Transverse colon (tissue), 4 donors: ENCODE results near the gene BLOC1S5. TPM values are rescaled to one million over a fixed set of nuclear protein-coding genes. Genes with fewer than 3 reads are reported as not detected.
"Not testable (repeated sequence)": the region's sequence is repeated elsewhere in the genome, so short reads cannot be mapped to it uniquely, and the experiment has no call there.

Source experiments
- DNase-seq: peaks from one replicate; pipeline ENCODE4 v3.0.0-alpha.2; 2019
- H3K27ac ChIP-seq, 4 donors: fragments of 200-600 bp; sonication (generic); 2 replicates each; pipeline ENCODE4 v1.5.1; 2016 to 2018; ENCODE audit warnings: inconsistent platforms in 4 of 4
- H3K27me3 ChIP-seq: fragments of 200-600 bp; sonication (generic); 2 replicates; pipeline ENCODE4 v1.5.1; 2017; ENCODE audit warnings: inconsistent platforms
- H3K36me3 ChIP-seq, 4 donors: fragments of 200-600 bp; sonication (generic); 2 replicates each; pipeline ENCODE4 v1.5.1; 2017 to 2019; ENCODE audit warnings: inconsistent platforms in 4 of 4
- H3K4me1 ChIP-seq, 4 donors: fragments of 200-600 bp; sonication (generic); 2 replicates each; pipeline ENCODE4 v1.5.1; 2017 to 2020; ENCODE audit warnings: inconsistent platforms in 4 of 4
- H3K4me3 ChIP-seq, 4 donors: fragments of 200-600 bp; sonication (generic); 1 replicate in 1 of 4; 2 replicates in 3 of 4; pipeline versions ENCODE4 v1.5.1 to v1.6.1; 2017 to 2019; ENCODE audit warnings: inconsistent platforms in 4 of 4
- H3K9me3 ChIP-seq, 2 donors: fragments of 200-600 bp; sonication (generic); 2 replicates each; pipeline ENCODE4 v1.5.1; 2017 to 2019; ENCODE audit warnings: inconsistent platforms in 2 of 2
- CTCF ChIP-seq, 5 experiments: fragments of 200-600 bp in 3 of 5; fragments of 450-650 bp in 2 of 5; sonication (generic) in 3 of 5; IDR thresholded peaks; 1 replicate in 2 of 5; 2 replicates in 3 of 5; pipeline ENCODE4 v1.5.1; 2016 to 2017; ENCODE audit warnings: antibody characterized with exemption in 5 of 5, inconsistent platforms in 3 of 5, mild to moderate bottlenecking in 2 of 5, moderate library complexity in 1 of 5
- EP300 ChIP-seq: sonication (generic); formaldehyde crosslinking; IDR thresholded peaks from one replicate; pipeline ENCODE4 v1.6.1; 2017; ENCODE audit warnings: antibody characterized with exemption, low read depth
- POLR2A ChIP-seq: fragments of 450-650 bp; IDR thresholded peaks from one replicate; pipeline ENCODE4 v1.6.1; 2016; ENCODE audit warnings: antibody characterized with exemption, mild to moderate bottlenecking, moderate library complexity
- POLR2AphosphoS5 ChIP-seq, 3 donors: sonication (generic); formaldehyde crosslinking; IDR thresholded peaks; one replicate each; pipeline ENCODE4 v1.6.1; 2016; ENCODE audit warnings: antibody characterized with exemption in 3 of 3
- WGBS, 2 donors: methylation state at CpG; one replicate each; pipeline ENCODE4 v1.1.5; 2018; ENCODE audit warnings: low coverage in 1 of 2; 5-methylcytosine and 5-hydroxymethylcytosine counted together
- in situ Hi-C, 4 donors: fragments of 200-750 bp; cut with MboI; loops; one replicate each; pipeline versions ENCODE4 v1.15.0 to v1.15.1; 2017; ENCODE audit warnings: low sequenced_read_pairs in 3 of 4, low pct_ligation_motif_present in 1 of 4, low pct_unique_long_range_greater_than_20kb in 1 of 4
- intact Hi-C: fragments of 100-400 bp; cut with DNase I; formaldehyde crosslinking; loops from one replicate; pipeline ENCODE4 v1.15.1; 2023; ENCODE audit warnings: low total_unique reads
- total RNA-seq, 4 donors: library from RNA; depleted of rRNA; stranded (reverse); fragments of >200 nt; gene quantifications; one replicate each; pipeline ENCODE4 v1.1.0, GENCODE V29; 2016

BLOC1S5 gene
- total RNA-seq, 4 donors from 2014 or later, result 2.0 to 12.7 (median 10.3) TPM

GRCh38 chr6:7986219-7986618 is 78.0 kb downstream of the BLOC1S5 start:
- TF ChIP-seq POLR2AphosphoS5 (IDR thresholded peaks at IDR 0.05), result no peak
- no peak for TF ChIP-seq EP300
- TF ChIP-seq CTCF (IDR thresholded peaks at IDR 0.05), result no peak
- no peak for TF ChIP-seq POLR2A
- Histone ChIP-seq H3K4me1 (no peaks in the 10 kb centered on the region), H3K36me3 (no peaks in the 10 kb centered on the region), H3K9me3 (no peaks in the 10 kb centered on the region), H3K27me3 (no peaks in the 10 kb centered on the region), H3K4me3 (no peak overlapping the region), H3K27ac (no peak overlapping the region)
- 94 to 100% methylated on average over 1 to 31 of the region's 31 CpGs for WGBS, 2 donors
- in situ Hi-C loops (loop anchor here in 2 of 4 donors (10.0 to 25.0 kb wide), 2 partner anchors 91 to 274 kb away; no protein-coding TSS in a partner anchor), intact Hi-C loops (no loop called here)
- no peak for DNase-seq

GRCh38 chr6:7983967-7984366 is 80.2 kb downstream of the BLOC1S5 start:
- H3K9me3 ChIP-seq, H3K27me3 ChIP-seq, H3K27ac ChIP-seq, H3K4me3 ChIP-seq, intact Hi-C loops, H3K36me3 ChIP-seq, DNase-seq, H3K4me1 ChIP-seq: not testable (repeated sequence)
- 77 to 84% methylated on average over 4 to 6 of the region's 6 CpGs for WGBS, 2 donors
- in situ Hi-C loops, result loop anchor here in 2 of 4 donors (10.0 to 25.0 kb wide), 2 partner anchors 89 to 272 kb away; no protein-coding TSS in a partner anchor

- in situ Hi-C loops, result loop anchor here in 2 of 4 donors (10.0 to 25.0 kb wide), 2 partner anchors 85 to 268 kb away; no protein-coding TSS in a partner anchor
- DNase-seq, result no peak
Measured at GRCh38 chr6:7979831-7980230, 84.4 kb downstream of the BLOC1S5 start.

GRCh38 chr6:7978736-7979135 is 85.5 kb downstream of the BLOC1S5 start:
- TF ChIP-seq POLR2AphosphoS5 (IDR thresholded peaks at IDR 0.05) (no peak), EP300 (no peak), POLR2A (no peak), CTCF (IDR thresholded peaks at IDR 0.05) (no peak)
- no peaks in the 10 kb centered on the region for H3K27me3 ChIP-seq
- 57 to 78% methylated on average over 1 to 3 of the region's 3 CpGs for WGBS, 2 donors
- H3K36me3 ChIP-seq, result no peaks in the 10 kb centered on the region
- in situ Hi-C loops, result loop anchor here in 1 of 4 donors (25.0 kb wide), 1 partner anchor 266 kb away; no protein-coding TSS in a partner anchor
- no peak for DNase-seq
- intact Hi-C loops, result no loop called here
- peaks cover 3 to 16% (median 12%) of the 10 kb centered on the region in 4 donors for H3K4me1 ChIP-seq
- H3K9me3 ChIP-seq, result no peaks in the 10 kb centered on the region
- no peak overlapping the region for H3K27ac ChIP-seq
- H3K4me3 ChIP-seq, result no peak overlapping the region

More at GRCh38 chr6:7979831-7980230, 84.4 kb downstream of the BLOC1S5 start:
- TF ChIP-seq CTCF (IDR thresholded peaks at IDR 0.05), result no peak
- no peak for TF ChIP-seq EP300
- TF ChIP-seq POLR2AphosphoS5 (IDR thresholded peaks at IDR 0.05), result no peak
- TF ChIP-seq POLR2A, result no peak
- Histone ChIP-seq H3K4me3 (no peak overlapping the region), H3K9me3 (no peaks in the 10 kb centered on the region), H3K27me3 (no peaks in the 10 kb centered on the region), H3K27ac (no peak overlapping the region), H3K36me3 (no peaks in the 10 kb centered on the region), H3K4me1 (peaks cover 3 to 12% (median 10%) of the 10 kb centered on the region in 4 donors)
- intact Hi-C loops, result no loop called here
